Loucy (cell line): ENCODE results near the gene ADARB2.

Experiments used
- H2AFZ ChIP-seq: fragments of 200-600 bp; sonication (generic); 2 replicates; pipeline ENCODE4 v1.6.0; 2016; ENCODE audit warnings: antibody characterized with exemption, mild to moderate bottlenecking, low read length, moderate library complexity
- H3F3A ChIP-seq: fragments of 200-600 bp; 2 replicates; pipeline ENCODE4 v1.6.0; 2016; ENCODE audit warnings: antibody characterized with exemption, low read depth, mild to moderate bottlenecking
- H3K27me3 ChIP-seq: fragments of 200-600 bp; sonication (generic); 2 replicates; pipeline ENCODE4 v1.6.1; 2014; ENCODE audit warnings: low read length, mild to moderate bottlenecking; ENCODE audit not compliant: insufficient read depth, poor library complexity, severe bottlenecking
- H3K36me3 ChIP-seq: fragments of 200-600 bp; sonication (generic); 2 replicates; pipeline ENCODE4 v1.6.1; 2016; ENCODE audit warnings: low read length; ENCODE audit not compliant: insufficient read depth
- H3K4me1 ChIP-seq: fragments of 200-600 bp; sonication (generic); 2 replicates; pipeline ENCODE4 v1.5.1; 2014; ENCODE audit warnings: low read length, mild to moderate bottlenecking; ENCODE audit not compliant: insufficient read depth, poor library complexity, severe bottlenecking
- H3K4me2 ChIP-seq: fragments of 200-600 bp; sonication (generic); 2 replicates; pipeline ENCODE4 v1.6.0; 2014; ENCODE audit warnings: antibody characterized with exemption, low read length, low read depth, mild to moderate bottlenecking; ENCODE audit not compliant: poor library complexity, severe bottlenecking
- H3K4me3 ChIP-seq: fragments of 200-600 bp; sonication (generic); 2 replicates; pipeline ENCODE4 v1.5.1; 2014; ENCODE audit warnings: low read length, mild to moderate bottlenecking, mixed read lengths; ENCODE audit not compliant: poor library complexity, severe bottlenecking
- H3K79me2 ChIP-seq: fragments of 200-600 bp; sonication (generic); 2 replicates; pipeline ENCODE4 v1.6.1; 2014; ENCODE audit warnings: low read length; ENCODE audit not compliant: insufficient read depth
- H3K9ac ChIP-seq: fragments of 200-600 bp; sonication (generic); 2 replicates; pipeline ENCODE4 v1.6.0; 2014; ENCODE audit warnings: mild to moderate bottlenecking, low read depth, low read length, moderate library complexity; ENCODE audit not compliant: poor library complexity, severe bottlenecking
- H3K9me2 ChIP-seq: fragments of 200-600 bp; sonication (generic); replicated peaks from 2 replicates; pipeline ENCODE4 v1.6.1; 2016; ENCODE audit warnings: low read depth, low read length, mixed read lengths
- H3K9me3 ChIP-seq: fragments of 200-600 bp; sonication (generic); 2 replicates; pipeline ENCODE4 v1.6.1; 2014; ENCODE audit warnings: mild to moderate bottlenecking, antibody characterized with exemption, low read length, low read depth; ENCODE audit not compliant: insufficient read depth
- H4K20me1 ChIP-seq: fragments of 200-600 bp; sonication (generic); 2 replicates; pipeline ENCODE4 v1.6.0; 2014; ENCODE audit warnings: antibody characterized with exemption, low read length, mild to moderate bottlenecking; ENCODE audit not compliant: insufficient read depth, poor library complexity, severe bottlenecking
- EZH2phosphoT487 ChIP-seq: fragments of 200-600 bp; IDR thresholded peaks from 2 replicates; pipeline ENCODE4 v1.6.1; 2018; ENCODE audit warnings: antibody characterized with exemption, mild to moderate bottlenecking, moderate library complexity, borderline replicate concordance
- TF ChIP-seq, protein P1 (sequence below): fragments of 200-600 bp; sonication (generic); conservative IDR thresholded peaks from 2 replicates; pipeline ENCODE4 v1.5.1; 2014; ENCODE audit warnings: mild to moderate bottlenecking, antibody characterized with exemption, low read length

Gene ADARB2

DNA sequence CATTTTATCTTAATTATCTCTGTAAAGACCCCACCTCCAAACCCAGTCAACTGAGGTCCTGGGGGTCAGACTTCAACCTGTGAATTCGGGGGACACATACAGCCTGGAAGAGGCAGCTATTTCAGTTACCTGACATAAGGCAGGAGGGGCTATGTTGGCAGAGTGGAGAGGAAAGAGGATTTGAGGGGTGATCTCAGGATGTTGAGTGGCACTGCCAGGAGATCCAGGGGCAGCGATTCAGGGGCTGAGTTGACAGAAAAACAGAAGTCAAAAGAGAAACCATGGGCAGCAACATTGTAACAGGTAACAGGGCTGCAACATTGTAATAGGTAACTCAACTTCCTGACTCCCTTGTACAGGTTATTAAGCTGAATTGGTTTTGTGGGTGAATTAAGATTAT lies 162.6 kb downstream of the ADARB2 start:
- no peak overlapping the region for H3K9ac ChIP-seq
- TF ChIP-seq, protein P1, sequence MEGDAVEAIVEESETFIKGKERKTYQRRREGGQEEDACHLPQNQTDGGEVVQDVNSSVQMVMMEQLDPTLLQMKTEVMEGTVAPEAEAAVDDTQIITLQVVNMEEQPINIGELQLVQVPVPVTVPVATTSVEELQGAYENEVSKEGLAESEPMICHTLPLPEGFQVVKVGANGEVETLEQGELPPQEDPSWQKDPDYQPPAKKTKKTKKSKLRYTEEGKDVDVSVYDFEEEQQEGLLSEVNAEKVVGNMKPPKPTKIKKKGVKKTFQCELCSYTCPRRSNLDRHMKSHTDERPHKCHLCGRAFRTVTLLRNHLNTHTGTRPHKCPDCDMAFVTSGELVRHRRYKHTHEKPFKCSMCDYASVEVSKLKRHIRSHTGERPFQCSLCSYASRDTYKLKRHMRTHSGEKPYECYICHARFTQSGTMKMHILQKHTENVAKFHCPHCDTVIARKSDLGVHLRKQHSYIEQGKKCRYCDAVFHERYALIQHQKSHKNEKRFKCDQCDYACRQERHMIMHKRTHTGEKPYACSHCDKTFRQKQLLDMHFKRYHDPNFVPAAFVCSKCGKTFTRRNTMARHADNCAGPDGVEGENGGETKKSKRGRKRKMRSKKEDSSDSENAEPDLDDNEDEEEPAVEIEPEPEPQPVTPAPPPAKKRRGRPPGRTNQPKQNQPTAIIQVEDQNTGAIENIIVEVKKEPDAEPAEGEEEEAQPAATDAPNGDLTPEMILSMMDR, result no peak
- no peak for TF ChIP-seq EZH2phosphoT487
- H3K36me3 ChIP-seq, result no peaks in the 10 kb centered on the region
- no peaks in the 10 kb centered on the region for H3F3A ChIP-seq
- H3K4me2 ChIP-seq, result no peak overlapping the region
- no peaks in the 10 kb centered on the region for H3K79me2 ChIP-seq
- H3K9me3 ChIP-seq, result no peaks in the 10 kb centered on the region
- no peaks in the 10 kb centered on the region for H3K27me3 ChIP-seq
- H3K9me2 ChIP-seq, result no peaks in the 10 kb centered on the region
- H4K20me1 ChIP-seq, result no peaks in the 10 kb centered on the region
- no peak overlapping the region for H2AFZ ChIP-seq
- no peak overlapping the region for H3K4me3 ChIP-seq
- no peaks in the 10 kb centered on the region for H3K4me1 ChIP-seq

DNA sequence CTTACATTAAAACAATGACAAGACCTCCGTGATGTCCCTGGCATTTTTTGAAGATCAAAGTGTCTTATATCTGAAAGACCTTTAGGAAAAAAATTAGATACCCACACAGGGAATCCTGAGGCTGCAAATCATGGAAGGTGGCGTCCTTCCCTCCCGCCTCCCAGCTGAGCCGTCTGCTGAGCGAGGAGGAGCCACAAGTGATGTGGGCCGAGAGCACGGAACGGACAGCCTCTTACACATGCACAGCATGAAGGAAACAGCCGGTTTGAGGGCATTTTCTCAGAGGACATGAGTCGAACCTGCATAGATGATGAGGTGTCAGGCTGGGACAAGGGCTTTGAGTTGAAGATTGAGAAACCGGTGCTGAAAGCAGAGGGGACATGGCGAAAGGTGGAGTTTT lies 163.3 kb downstream of the ADARB2 start:
- Histone ChIP-seq H3K27me3 (no peaks in the 10 kb centered on the region), H3K9me2 (no peaks in the 10 kb centered on the region), H3K79me2 (no peaks in the 10 kb centered on the region), H3K9ac (no peak overlapping the region), H3K9me3 (no peaks in the 10 kb centered on the region), H3K4me3 (no peak overlapping the region), H3K4me1 (no peaks in the 10 kb centered on the region), H3K4me2 (no peak overlapping the region), H3K36me3 (no peaks in the 10 kb centered on the region), H2AFZ (no peak overlapping the region), H4K20me1 (no peaks in the 10 kb centered on the region), H3F3A (no peaks in the 10 kb centered on the region)
- TF ChIP-seq, protein P1, result no peak
- TF ChIP-seq EZH2phosphoT487, result no peak

DNA sequence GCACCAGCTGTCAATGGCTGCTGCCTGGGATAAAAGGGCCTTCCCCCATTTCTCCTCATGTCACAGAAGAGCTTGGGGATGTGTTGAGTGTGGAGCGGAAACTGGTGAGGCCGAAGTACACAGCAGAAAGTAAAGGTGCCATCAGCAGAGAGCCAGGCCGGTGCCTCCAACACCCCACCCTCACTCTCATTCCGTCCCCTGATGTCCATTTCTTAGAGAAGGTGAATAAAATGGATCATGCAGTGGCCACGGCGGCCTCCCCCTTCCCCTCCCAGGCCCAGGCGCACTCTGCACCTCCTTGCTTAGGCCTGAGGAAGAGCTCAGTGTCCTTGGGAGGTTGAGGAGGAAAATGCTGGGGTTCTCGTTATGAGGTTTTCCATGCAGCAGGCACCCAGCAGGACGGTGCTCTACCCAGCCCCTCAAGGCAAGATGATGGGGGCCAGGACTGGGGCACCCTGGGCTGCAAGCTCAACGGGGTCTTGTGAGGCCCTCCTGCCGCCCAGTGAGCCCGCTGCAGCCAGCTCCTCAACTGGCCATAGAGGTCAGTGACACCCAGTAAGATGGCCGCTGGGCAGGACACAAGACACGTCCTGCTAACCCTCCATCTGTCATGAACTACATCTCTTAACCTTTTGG lies 163.9 kb downstream of the ADARB2 start:
- Histone ChIP-seq H3K4me1 (no peaks in the 10 kb centered on the region), H3K9me2 (no peaks in the 10 kb centered on the region), H2AFZ (no peak overlapping the region), H4K20me1 (no peaks in the 10 kb centered on the region), H3F3A (no peaks in the 10 kb centered on the region), H3K4me3 (no peak overlapping the region), H3K9ac (no peak overlapping the region), H3K79me2 (no peaks in the 10 kb centered on the region), H3K27me3 (no peaks in the 10 kb centered on the region), H3K9me3 (no peaks in the 10 kb centered on the region), H3K36me3 (no peaks in the 10 kb centered on the region), H3K4me2 (no peak overlapping the region)
- TF ChIP-seq EZH2phosphoT487, result no peak
- TF ChIP-seq, protein P1, result no peak
